HepG2 (cell line): ENCODE results near the gene BMPR2. TPM values are rescaled to one million over a fixed set of nuclear protein-coding genes. Genes with fewer than 3 reads are reported as not detected.

Experiments
- ARNT ChIP-seq: fragments of 450-650 bp; IDR thresholded peaks from 2 replicates; pipeline ENCODE4 v1.6.1; 2017
- DDIT3 ChIP-seq: sonication (generic); formaldehyde crosslinking; IDR thresholded peaks from 2 replicates; pipeline ENCODE4 v1.4.0; 2020; ENCODE audit warnings: mild to moderate bottlenecking, missing genetic modification reagents
- FOXO1 ChIP-seq: sonication (generic); formaldehyde crosslinking; IDR thresholded peaks from 2 replicates; pipeline ENCODE4 v1.4.0; 2020; ENCODE audit warnings: missing genetic modification reagents
- HNRNPK ChIP-seq: fragments of 200-400 bp; formaldehyde crosslinking; IDR thresholded peaks from 2 replicates; pipeline ENCODE4 v1.6.1; 2018; ENCODE audit warnings: low read length, low read depth, moderate library complexity, mild to moderate bottlenecking; ENCODE audit not compliant: poor library complexity, severe bottlenecking
- KDM5B ChIP-seq: sonication (generic); formaldehyde crosslinking; IDR thresholded peaks from 2 replicates; pipeline ENCODE4 v1.4.0; 2020; ENCODE audit warnings: missing genetic modification reagents, mild to moderate bottlenecking, borderline replicate concordance
- NR2F2 ChIP-seq: IDR thresholded peaks from 2 replicates; pipeline ENCODE4 v1.6.1; 2012; ENCODE audit warnings: low read depth, inconsistent platforms, borderline replicate concordance
- TCF12 ChIP-seq, 2 experiments: fragments of 450-650 bp in 1 of 2; sonication (generic) in 1 of 2; formaldehyde crosslinking in 1 of 2; IDR thresholded peaks; 2 replicates each; pipeline versions ENCODE4 v1.6.1 to v1.8.0; 2017 to 2022; ENCODE audit warnings: antibody characterized with exemption in 1 of 2, mild to moderate bottlenecking in 1 of 2, missing genetic modification reagents in 1 of 2, moderate library complexity in 1 of 2
- ZBTB10 ChIP-seq: sonication (generic); formaldehyde crosslinking; IDR thresholded peaks from 2 replicates; pipeline ENCODE4 v1.4.0; 2020; ENCODE audit warnings: missing genetic modification reagents, borderline replicate concordance
- ZBTB40 ChIP-seq, 2 experiments: fragments of 450-650 bp in 1 of 2; sonication (generic) in 1 of 2; formaldehyde crosslinking in 1 of 2; IDR thresholded peaks; 2 replicates each; pipeline versions ENCODE4 v1.6.1 to v1.8.0; 2016 to 2022; ENCODE audit warnings: antibody characterized with exemption in 1 of 2, mild to moderate bottlenecking in 1 of 2, missing genetic modification reagents in 1 of 2
- ZNF160 ChIP-seq: sonication (generic); formaldehyde crosslinking; IDR thresholded peaks from 2 replicates; pipeline ENCODE4 v1.8.0; 2022; ENCODE audit warnings: mild to moderate bottlenecking, inconsistent platforms, missing genetic modification reagents
- ZNF335 ChIP-seq: sonication (generic); formaldehyde crosslinking; IDR thresholded peaks from 2 replicates; pipeline ENCODE4 v1.4.0; 2020; ENCODE audit warnings: missing genetic modification reagents
- ZNF33B ChIP-seq: sonication (generic); formaldehyde crosslinking; IDR thresholded peaks from 2 replicates; pipeline ENCODE4 v1.5.1; 2020; ENCODE audit warnings: mild to moderate bottlenecking, missing genetic modification reagents
- ZNF670 ChIP-seq: sonication (generic); formaldehyde crosslinking; IDR thresholded peaks from 2 replicates; pipeline ENCODE4 v1.8.0; 2022; ENCODE audit warnings: mild to moderate bottlenecking, missing genetic modification reagents, borderline replicate concordance
- ZNF768 ChIP-seq: sonication (generic); formaldehyde crosslinking; IDR thresholded peaks from 2 replicates; pipeline ENCODE4 v1.4.0; 2020; ENCODE audit warnings: missing genetic modification reagents
- ZNF788 ChIP-seq: sonication (generic); formaldehyde crosslinking; IDR thresholded peaks from 2 replicates; pipeline ENCODE4 v1.5.0; 2020; ENCODE audit warnings: mild to moderate bottlenecking, missing genetic modification reagents, borderline replicate concordance
- polyA plus RNA-seq, 8 experiments: library from polyadenylated mRNA; depleted of rRNA in 3 of 8; stranded (reverse) in 7 of 8; unstranded in 1 of 8; fragments of >200 nt; fragmentation: Illumina TruSeq in 4 of 8; extraction: Trizol in 4 of 8; gene quantifications; 2 replicates each; pipeline versions ENCODE4 v1.2.1 to v1.2.3, GENCODE V29; 2011 to 2016; ENCODE audit warnings: low read depth in 4 of 8, missing spikeins in 1 of 8, mixed read lengths in 1 of 8; ENCODE audit not compliant: insufficient read depth in 1 of 8
- total RNA-seq, 5 experiments: library from RNA; depleted of rRNA; stranded (reverse); fragments of >200 nt; fragmentation: Illumina TruSeq; extraction: Trizol; gene quantifications; 2 replicates each; pipeline ENCODE4 v1.2.3, GENCODE V29; 2016; ENCODE audit warnings: low read depth in 1 of 5

BMPR2 gene
- total and polyA plus RNA-seq, 2 of the 13 experiments (the other 11 are each of a cell fraction or from before 2014, with no cell fraction given): 5.5 to 10.3 TPM

GRCh38 chr2:202377207-202377761, 1.2 kb downstream of the BMPR2 start (continued):
- no peak for TF ChIP-seq FOXO1
- no peak for TF ChIP-seq TCF12 (IDR thresholded peaks at IDR 0.05)
- 0 out of 2 replicates have a peak, but pooled peaks have one; percentile 49 for TF ChIP-seq TCF12 (CRISPR knock-in tag; IDR thresholded peaks at IDR 0.05)
- TF ChIP-seq ZNF788 (CRISPR knock-in tag): peak; percentile 74; the same call in 1 of the 2 replicates
- TF ChIP-seq ARNT: no peak
- TF ChIP-seq ZNF768 (CRISPR knock-in tag): peak; percentile 81; the same call in 1 of the 2 replicates
- no peak for TF ChIP-seq ZNF33B (CRISPR knock-in tag)
- no peak for TF ChIP-seq HNRNPK
- TF ChIP-seq ZNF160: 0 out of 2 replicates have a peak, but pooled peaks have one; percentile 53
- TF ChIP-seq ZBTB40 (IDR thresholded peaks at IDR 0.05): no peak
- peak; percentile 80 for TF ChIP-seq ZBTB40 (CRISPR knock-in tag; IDR thresholded peaks at IDR 0.05)
- TF ChIP-seq ZNF670 (CRISPR knock-in tag): no peak
- peak; percentile 93 for TF ChIP-seq KDM5B (CRISPR knock-in tag)
- TF ChIP-seq NR2F2: no peak
- TF ChIP-seq ZNF335: no peak
- TF ChIP-seq DDIT3 (CRISPR knock-in tag): no peak
- TF ChIP-seq ZBTB10 (CRISPR knock-in tag): no peak
